ENCODE measurements around the gene TTC33.

GRCh38 chr5:40547994-40548575 is 207.7 kb downstream of the TTC33 start:
- TF ChIP-seq POLR2A (IDR thresholded peaks at IDR 0.05), result no peak
- no peak for TF ChIP-seq POLR2AphosphoS5 (IDR thresholded peaks at IDR 0.05)

Data from spleen (tissue), 3 donors.